Peyer's patch (tissue), 4 donors: Measurements from ENCODE around the gene MAEA. TPM values are rescaled to one million over a fixed set of nuclear protein-coding genes. Genes with fewer than 3 reads are reported as not detected.

Source experiments
- DNase-seq, 3 donors: peaks; one replicate each; pipeline ENCODE4 v3.0.0-alpha.2; 2017 to 2019
- H3K27ac ChIP-seq, 4 donors: fragments of 200-600 bp; sonication (generic); one replicate each; pipeline ENCODE4 v1.5.1; 2016 to 2019
- H3K27me3 ChIP-seq, 2 donors: fragments of 200-600 bp; sonication (generic); one replicate each; pipeline ENCODE4 v1.5.1; 2019
- H3K36me3 ChIP-seq, 3 donors: fragments of 200-600 bp; sonication (generic); one replicate each; pipeline ENCODE4 v1.5.1; 2016 to 2019
- H3K4me1 ChIP-seq, 4 donors: fragments of 200-600 bp; sonication (generic); one replicate each; pipeline ENCODE4 v1.5.1; 2016 to 2019
- H3K4me3 ChIP-seq, 4 donors: fragments of 200-600 bp; sonication (generic); 1 replicate in 3 of 4; 2 replicates in 1 of 4; pipeline ENCODE4 v1.5.1; 2016 to 2019; ENCODE audit warnings: mild to moderate bottlenecking in 1 of 4
- H3K9me3 ChIP-seq, 4 donors: fragments of 200-600 bp; sonication (generic); one replicate each; pipeline ENCODE4 v1.5.1; 2016 to 2019; ENCODE audit warnings: mild to moderate bottlenecking in 1 of 4
- POLR2A ChIP-seq, 2 donors: fragments of 450-650 bp; IDR thresholded peaks; one replicate each; pipeline ENCODE4 v1.5.1; 2017; ENCODE audit warnings: antibody characterized with exemption in 2 of 2, mild to moderate bottlenecking in 2 of 2, moderate library complexity in 2 of 2
- total RNA-seq, 4 donors: library from RNA; depleted of rRNA; stranded (reverse); fragments of >200 nt; gene quantifications; one replicate each; pipeline ENCODE4 v1.1.0, GENCODE V29; 2016
- TF ChIP-seq, protein P1 (sequence below), 6 experiments: fragments of 450-650 bp in 4 of 6; fragments of 200-600 bp in 2 of 6; sonication (generic) in 1 of 6; IDR thresholded peaks; one replicate each; pipeline ENCODE4 v1.5.1; 2017 to 2019; ENCODE audit warnings: antibody characterized with exemption in 6 of 6, mild to moderate bottlenecking in 3 of 6, moderate library complexity in 1 of 6

MAEA gene
- total RNA-seq, 4 donors from 2014 or later, result 112 to 200 (median 143) TPM

DNA sequence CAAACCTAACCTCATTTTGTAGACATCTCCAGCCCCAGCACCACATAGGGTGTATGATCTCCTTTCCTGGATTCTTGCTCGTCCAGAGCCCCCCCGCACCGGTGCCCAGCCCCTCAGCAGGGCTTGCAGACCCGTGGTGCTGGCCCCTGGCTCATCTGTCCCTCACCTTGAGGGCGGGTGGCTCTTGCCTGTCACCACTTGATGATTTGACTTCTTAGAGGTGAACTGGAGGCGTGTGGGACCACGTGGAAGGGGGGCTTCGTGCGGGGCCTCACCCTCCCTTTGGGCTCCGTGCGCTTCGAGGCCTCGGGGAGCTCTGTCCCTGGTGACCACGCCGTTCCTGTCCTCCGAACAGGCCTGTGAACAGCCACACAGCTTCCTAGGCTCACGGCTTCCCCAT lies 72.8 kb downstream of the MAEA start:
- H3K27me3 ChIP-seq, result no peaks in the 10 kb centered on the region
- no peaks in the 10 kb centered on the region for H3K4me1 ChIP-seq
- H3K36me3 ChIP-seq, result peaks cover 0 to 34% (median 0%) of the 10 kb centered on the region in 3 donors
- no peak overlapping the region for H3K4me3 ChIP-seq
- no peaks in the 10 kb centered on the region for H3K9me3 ChIP-seq
- H3K27ac ChIP-seq, result no peak overlapping the region
- no peak for TF ChIP-seq POLR2A (IDR thresholded peaks at IDR 0.05)
- TF ChIP-seq, protein P1, sequence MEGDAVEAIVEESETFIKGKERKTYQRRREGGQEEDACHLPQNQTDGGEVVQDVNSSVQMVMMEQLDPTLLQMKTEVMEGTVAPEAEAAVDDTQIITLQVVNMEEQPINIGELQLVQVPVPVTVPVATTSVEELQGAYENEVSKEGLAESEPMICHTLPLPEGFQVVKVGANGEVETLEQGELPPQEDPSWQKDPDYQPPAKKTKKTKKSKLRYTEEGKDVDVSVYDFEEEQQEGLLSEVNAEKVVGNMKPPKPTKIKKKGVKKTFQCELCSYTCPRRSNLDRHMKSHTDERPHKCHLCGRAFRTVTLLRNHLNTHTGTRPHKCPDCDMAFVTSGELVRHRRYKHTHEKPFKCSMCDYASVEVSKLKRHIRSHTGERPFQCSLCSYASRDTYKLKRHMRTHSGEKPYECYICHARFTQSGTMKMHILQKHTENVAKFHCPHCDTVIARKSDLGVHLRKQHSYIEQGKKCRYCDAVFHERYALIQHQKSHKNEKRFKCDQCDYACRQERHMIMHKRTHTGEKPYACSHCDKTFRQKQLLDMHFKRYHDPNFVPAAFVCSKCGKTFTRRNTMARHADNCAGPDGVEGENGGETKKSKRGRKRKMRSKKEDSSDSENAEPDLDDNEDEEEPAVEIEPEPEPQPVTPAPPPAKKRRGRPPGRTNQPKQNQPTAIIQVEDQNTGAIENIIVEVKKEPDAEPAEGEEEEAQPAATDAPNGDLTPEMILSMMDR (IDR thresholded peaks at IDR 0.05), result no peak
- DNase-seq, result no peak

DNA sequence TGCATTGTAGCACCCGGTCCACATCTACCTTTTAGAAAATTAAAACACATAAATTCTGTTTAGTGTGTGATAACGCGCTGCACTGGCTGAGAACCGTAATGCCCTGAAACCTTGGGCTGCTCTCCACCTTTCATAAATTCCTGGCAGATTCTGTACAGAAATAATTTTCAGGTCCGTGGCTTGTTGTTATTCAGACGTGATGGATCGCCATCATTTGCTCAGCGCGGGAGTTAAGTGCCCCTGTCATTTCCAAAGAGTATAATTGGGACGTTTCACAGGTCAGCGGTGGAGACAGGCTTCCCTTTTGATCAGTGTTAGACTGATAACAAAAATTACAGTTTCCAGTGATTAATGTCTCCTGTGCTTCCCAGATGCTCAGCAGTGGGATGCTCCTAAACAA lies 73.8 kb downstream of the MAEA start:
- H3K27ac ChIP-seq, result no peak overlapping the region
- TF ChIP-seq, protein P1 (IDR thresholded peaks at IDR 0.05), result no peak
- H3K4me3 ChIP-seq, result no peak overlapping the region
- H3K4me1 ChIP-seq, result no peaks in the 10 kb centered on the region
- H3K9me3 ChIP-seq, result no peaks in the 10 kb centered on the region
- H3K27me3 ChIP-seq, result no peaks in the 10 kb centered on the region
- peaks cover 0 to 24% (median 0%) of the 10 kb centered on the region in 3 donors for H3K36me3 ChIP-seq
- no peak for DNase-seq

DNA sequence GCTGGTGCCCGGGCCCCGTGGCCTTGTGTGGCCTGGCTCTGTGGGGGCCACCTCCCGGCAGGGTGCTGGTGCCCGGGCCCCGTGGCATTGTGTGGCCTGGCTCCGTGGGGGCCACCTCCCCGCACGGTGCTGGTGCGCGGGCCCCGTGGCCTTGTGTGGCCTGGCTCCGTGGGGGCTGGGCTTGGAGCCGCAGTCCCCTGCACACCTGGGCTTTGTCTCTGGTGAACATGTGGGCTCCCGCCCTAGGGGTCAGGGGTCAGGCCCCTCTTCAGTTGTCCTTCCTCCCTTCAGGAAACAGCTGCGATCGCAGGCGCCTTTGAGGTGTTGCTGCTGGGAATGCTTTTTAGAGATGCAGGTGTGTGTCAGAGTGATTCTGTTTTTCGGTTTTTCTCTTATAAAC lies 74.5 kb downstream of the MAEA start:
- Histone ChIP-seq H3K4me3 (no peak overlapping the region), H3K4me1 (no peaks in the 10 kb centered on the region), H3K9me3 (no peaks in the 10 kb centered on the region), H3K27ac (peak overlapping the region in 1 of 4 donors; percentile 46), H3K27me3 (no peaks in the 10 kb centered on the region), H3K36me3 (peaks cover 0 to 23% (median 0%) of the 10 kb centered on the region in 3 donors)
- DNase-seq, result no peak
- no peak for TF ChIP-seq POLR2A (IDR thresholded peaks at IDR 0.05)
- TF ChIP-seq, protein P1 (IDR thresholded peaks at IDR 0.05), result no peak

DNA sequence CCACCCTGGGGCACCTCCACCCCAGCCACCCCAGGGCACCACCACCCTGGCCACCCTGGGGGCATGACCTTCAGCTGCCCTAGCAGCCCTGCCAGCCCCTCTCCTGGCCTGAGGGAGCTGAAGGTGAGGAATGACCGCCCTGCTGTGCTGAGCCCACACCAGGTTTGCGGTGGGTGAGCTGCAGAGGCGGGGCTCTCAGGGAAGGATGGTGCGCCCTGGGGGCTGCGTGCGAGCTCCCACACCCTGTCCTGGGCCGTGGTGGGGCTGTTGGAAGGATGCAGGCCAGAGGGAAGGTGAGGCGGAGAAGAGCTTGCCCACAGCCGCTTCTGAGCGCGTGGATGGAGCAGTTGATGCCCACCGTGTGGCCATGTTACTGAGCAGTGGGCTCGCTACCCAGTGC lies 75.1 kb downstream of the MAEA start:
- Histone ChIP-seq H3K9me3 (no peaks in the 10 kb centered on the region), H3K36me3 (peaks cover 0 to 23% (median 0%) of the 10 kb centered on the region in 3 donors), H3K4me1 (no peaks in the 10 kb centered on the region), H3K4me3 (no peak overlapping the region), H3K27me3 (no peaks in the 10 kb centered on the region), H3K27ac (peak overlapping the region in 2 of 4 donors; percentile 13 to 46)
- DNase-seq, result no peak
- TF ChIP-seq, protein P1 (IDR thresholded peaks at IDR 0.05), result no peak
- no peak for TF ChIP-seq POLR2A (IDR thresholded peaks at IDR 0.05)

DNA sequence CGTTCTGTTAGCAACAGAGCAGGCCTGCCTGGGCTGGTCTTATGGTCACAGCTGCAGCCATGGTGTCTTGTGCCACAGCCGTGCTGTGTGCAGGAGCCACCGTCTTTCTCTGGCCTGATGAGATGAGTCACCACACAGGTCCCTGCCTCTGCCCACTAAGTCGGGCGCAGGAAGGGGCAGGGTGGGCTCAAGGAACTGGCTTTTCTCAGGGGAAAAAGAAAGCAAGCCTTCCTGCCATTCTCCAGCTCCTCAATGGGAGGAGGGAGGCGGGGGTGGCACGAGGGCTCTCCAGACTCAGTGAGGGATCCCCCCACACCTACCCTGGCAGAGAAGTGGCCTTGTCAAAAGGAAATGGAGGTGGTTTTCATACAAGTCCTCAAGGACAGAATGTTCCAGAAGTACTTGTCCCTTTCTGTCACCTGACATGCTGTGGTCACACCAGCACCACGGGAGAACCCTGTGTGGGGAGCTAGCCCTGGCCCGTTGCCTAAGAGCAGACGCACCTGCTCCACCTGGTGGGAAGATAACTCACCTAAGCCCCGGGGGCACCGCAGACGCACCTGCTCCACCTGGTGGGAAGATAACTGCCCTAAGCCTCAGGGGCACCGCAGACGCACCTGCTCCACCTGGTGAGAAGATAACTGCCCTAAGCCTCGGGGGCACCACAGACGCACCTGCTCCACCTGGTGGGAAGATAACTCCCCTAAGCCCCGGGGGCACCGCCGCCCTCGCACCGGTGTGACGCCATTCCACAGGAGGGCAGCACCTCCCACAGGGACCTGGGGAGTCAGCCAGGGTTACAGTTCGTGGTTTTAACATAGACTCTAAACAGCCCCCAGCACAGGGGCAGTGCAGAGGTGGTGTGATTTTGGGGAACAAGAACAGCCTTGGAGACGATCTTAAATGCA lies 75.8 kb downstream of the MAEA start:
- Histone ChIP-seq H3K9me3 (no peaks in the 10 kb centered on the region), H3K27me3 (no peaks in the 10 kb centered on the region), H3K27ac (peak overlapping the region in 2 of 4 donors; percentile 13 to 46), H3K4me1 (no peaks in the 10 kb centered on the region), H3K4me3 (no peak overlapping the region), H3K36me3 (peaks cover 0 to 21% (median 0%) of the 10 kb centered on the region in 3 donors)
- peak in 2 of 3 donors; percentile 63 to 75 for DNase-seq
- no peak for TF ChIP-seq POLR2A (IDR thresholded peaks at IDR 0.05)
- TF ChIP-seq, protein P1 (IDR thresholded peaks at IDR 0.05), result peak in 1 of 6 experiments; percentile 10
